ENCODE results near the gene ERI2. TPM values are rescaled to one million over a fixed set of nuclear protein-coding genes. Genes with fewer than 3 reads are reported as not detected.
"Not testable (repeated sequence)": the region's sequence is repeated elsewhere in the genome, so short reads cannot be mapped to it uniquely, and the experiment has no call there.

ERI2 gene
- total and polyA plus RNA-seq, 7 donors = 7.2 to 24.3 (median 16.4) TPM

DNA sequence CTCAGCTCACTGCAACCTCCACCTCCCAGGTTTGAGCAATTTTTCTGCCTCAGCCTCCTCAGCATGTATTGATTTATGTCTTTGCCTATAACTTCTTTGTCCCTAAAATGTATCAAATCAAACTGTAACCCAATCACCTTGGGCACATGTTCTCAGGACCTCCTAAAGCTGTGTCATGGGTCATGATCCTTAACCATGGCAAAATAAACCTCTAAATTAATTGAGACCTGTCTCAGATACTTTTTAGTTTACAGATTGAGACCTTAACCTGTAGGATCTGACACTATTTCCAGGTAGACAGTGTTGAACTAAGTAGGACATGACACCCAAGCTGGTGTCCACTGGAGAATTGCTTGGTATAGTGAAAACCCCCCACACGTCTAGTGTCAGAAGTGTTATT, 45.1 kb downstream of the ERI2 start:
- no peak for DNase-seq
- TF ChIP-seq POLR2A (IDR thresholded peaks at IDR 0.05) (no peak), EP300 (IDR thresholded peaks at IDR 0.05) (no peak), POLR2AphosphoS5 (IDR thresholded peaks at IDR 0.05) (no peak)
- TF ChIP-seq, protein P1, sequence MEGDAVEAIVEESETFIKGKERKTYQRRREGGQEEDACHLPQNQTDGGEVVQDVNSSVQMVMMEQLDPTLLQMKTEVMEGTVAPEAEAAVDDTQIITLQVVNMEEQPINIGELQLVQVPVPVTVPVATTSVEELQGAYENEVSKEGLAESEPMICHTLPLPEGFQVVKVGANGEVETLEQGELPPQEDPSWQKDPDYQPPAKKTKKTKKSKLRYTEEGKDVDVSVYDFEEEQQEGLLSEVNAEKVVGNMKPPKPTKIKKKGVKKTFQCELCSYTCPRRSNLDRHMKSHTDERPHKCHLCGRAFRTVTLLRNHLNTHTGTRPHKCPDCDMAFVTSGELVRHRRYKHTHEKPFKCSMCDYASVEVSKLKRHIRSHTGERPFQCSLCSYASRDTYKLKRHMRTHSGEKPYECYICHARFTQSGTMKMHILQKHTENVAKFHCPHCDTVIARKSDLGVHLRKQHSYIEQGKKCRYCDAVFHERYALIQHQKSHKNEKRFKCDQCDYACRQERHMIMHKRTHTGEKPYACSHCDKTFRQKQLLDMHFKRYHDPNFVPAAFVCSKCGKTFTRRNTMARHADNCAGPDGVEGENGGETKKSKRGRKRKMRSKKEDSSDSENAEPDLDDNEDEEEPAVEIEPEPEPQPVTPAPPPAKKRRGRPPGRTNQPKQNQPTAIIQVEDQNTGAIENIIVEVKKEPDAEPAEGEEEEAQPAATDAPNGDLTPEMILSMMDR (IDR thresholded peaks at IDR 0.05) = no peak
- Histone ChIP-seq H3K27me3 (no peaks in the 10 kb centered on the region), H3K27ac (no peak overlapping the region), H3K36me3 (no peaks in the 10 kb centered on the region), H3K4me1 (peaks cover 0 to 3% (median 0%) of the 10 kb centered on the region in 4 donors), H3K9me3 (peaks cover 0 to 4% (median 0%) of the 10 kb centered on the region in 4 donors), H3K4me3 (no peak overlapping the region)
- intact Hi-C loops (cut with DNase I) = no loop called here
- 94 to 95% methylated on average over 1 of the region's 1 CpG for WGBS, 2 donors

GRCh38 chr16:20760346-20760745, 45.9 kb downstream of the ERI2 start:
- TF ChIP-seq, protein P1 (IDR thresholded peaks at IDR 0.05) = no peak
- TF ChIP-seq POLR2A (IDR thresholded peaks at IDR 0.05) (no peak), POLR2AphosphoS5 (IDR thresholded peaks at IDR 0.05) (no peak), EP300 (IDR thresholded peaks at IDR 0.05) (no peak)
- Histone ChIP-seq H3K4me3 (no peak overlapping the region), H3K27me3 (no peaks in the 10 kb centered on the region), H3K4me1 (peaks cover 0 to 3% (median 0%) of the 10 kb centered on the region in 4 donors), H3K36me3 (no peaks in the 10 kb centered on the region), H3K27ac (no peak overlapping the region), H3K9me3 (peaks cover 0 to 4% (median 0%) of the 10 kb centered on the region in 4 donors)
- no peak for DNase-seq
- intact Hi-C loops (cut with DNase I) = no loop called here
- 87 to 90% methylated on average over 2 of the region's 2 CpGs for WGBS, 2 donors

DNA sequence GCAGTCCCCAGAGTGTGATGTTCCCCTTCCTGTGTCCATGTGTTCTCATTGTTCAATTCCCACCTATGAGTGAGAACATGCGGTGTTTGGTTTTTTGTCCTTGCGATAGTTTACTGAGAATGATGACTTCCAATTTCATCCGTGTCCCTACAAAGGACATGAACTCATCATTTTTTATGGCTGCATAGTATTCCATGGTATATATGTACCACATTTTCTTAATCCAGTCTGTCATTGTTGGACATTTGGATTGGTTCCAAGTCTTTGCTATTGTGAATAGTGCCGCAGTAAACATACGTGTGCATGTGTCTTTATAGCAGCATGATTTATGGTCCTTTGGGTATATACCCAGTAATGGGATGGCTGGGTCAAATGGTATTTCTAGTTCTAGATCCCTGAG, 50.5 kb downstream of the ERI2 start:
- WGBS, 2 donors = 87 to 92% methylated on average over 3 of the region's 5 CpGs
- H3K27ac ChIP-seq; H3K27me3 ChIP-seq; DNase-seq; H3K9me3 ChIP-seq; intact Hi-C loops (cut with DNase I); H3K36me3 ChIP-seq; H3K4me1 ChIP-seq; H3K4me3 ChIP-seq: not testable (repeated sequence)

DNA sequence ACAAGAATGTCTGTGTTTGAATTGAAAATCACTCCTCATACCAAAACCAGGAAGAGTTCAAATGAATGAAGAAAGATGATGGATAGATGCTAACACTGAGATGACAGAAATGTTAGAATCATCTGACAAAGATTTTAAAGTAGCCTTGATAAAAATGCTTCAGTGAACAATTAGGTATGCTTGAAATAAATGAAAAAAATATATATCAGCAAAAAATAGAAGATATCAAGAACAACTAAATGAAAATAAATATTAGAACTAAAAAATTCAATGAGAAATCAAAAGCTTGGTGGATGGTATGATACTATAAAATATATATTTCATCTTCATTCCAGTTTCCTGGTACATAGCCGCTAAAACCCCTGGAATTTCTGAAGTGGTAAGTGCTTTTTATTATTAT, 51.0 kb downstream of the ERI2 start:
- Histone ChIP-seq H3K4me3 (no peak overlapping the region), H3K27me3 (no peaks in the 10 kb centered on the region), H3K36me3 (no peaks in the 10 kb centered on the region), H3K9me3 (peaks cover 0 to 4% (median 0%) of the 10 kb centered on the region in 4 donors), H3K4me1 (no peaks in the 10 kb centered on the region), H3K27ac (no peak overlapping the region)
- TF ChIP-seq, protein P1 (IDR thresholded peaks at IDR 0.05) = no peak
- no peak for TF ChIP-seq EP300 (IDR thresholded peaks at IDR 0.05)
- no peak for TF ChIP-seq POLR2A (IDR thresholded peaks at IDR 0.05)
- TF ChIP-seq POLR2AphosphoS5 (IDR thresholded peaks at IDR 0.05) = no peak
- intact Hi-C loops (cut with DNase I) = no loop called here
- DNase-seq = no peak
- 85 to 96% methylated on average over 1 of the region's 1 CpG for WGBS, 2 donors

- TF ChIP-seq EP300 (IDR thresholded peaks at IDR 0.05) = no peak
- TF ChIP-seq, protein P1 (IDR thresholded peaks at IDR 0.05) = no peak
- no peak for TF ChIP-seq POLR2A (IDR thresholded peaks at IDR 0.05)
- no peak for TF ChIP-seq POLR2AphosphoS5 (IDR thresholded peaks at IDR 0.05)
Measured at GRCh38 chr16:20753727-20754126, 52.5 kb downstream of the ERI2 start.

More at GRCh38 chr16:20753727-20754126, 52.5 kb downstream of the ERI2 start:
- WGBS, 2 donors = 85 to 96% methylated on average over 1 of the region's 1 CpG
- intact Hi-C loops (cut with DNase I) = no loop called here
- Histone ChIP-seq H3K27me3 (no peaks in the 10 kb centered on the region), H3K9me3 (no peaks in the 10 kb centered on the region), H3K4me3 (no peak overlapping the region), H3K36me3 (no peaks in the 10 kb centered on the region), H3K4me1 (no peaks in the 10 kb centered on the region), H3K27ac (no peak overlapping the region)
- DNase-seq = no peak
